ENCODE data around the gene CD164.
"Not testable (repeated sequence)": the region's sequence is repeated elsewhere in the genome, so short reads cannot be mapped to it uniquely, and the experiment has no call there.

CD164 gene

DNA sequence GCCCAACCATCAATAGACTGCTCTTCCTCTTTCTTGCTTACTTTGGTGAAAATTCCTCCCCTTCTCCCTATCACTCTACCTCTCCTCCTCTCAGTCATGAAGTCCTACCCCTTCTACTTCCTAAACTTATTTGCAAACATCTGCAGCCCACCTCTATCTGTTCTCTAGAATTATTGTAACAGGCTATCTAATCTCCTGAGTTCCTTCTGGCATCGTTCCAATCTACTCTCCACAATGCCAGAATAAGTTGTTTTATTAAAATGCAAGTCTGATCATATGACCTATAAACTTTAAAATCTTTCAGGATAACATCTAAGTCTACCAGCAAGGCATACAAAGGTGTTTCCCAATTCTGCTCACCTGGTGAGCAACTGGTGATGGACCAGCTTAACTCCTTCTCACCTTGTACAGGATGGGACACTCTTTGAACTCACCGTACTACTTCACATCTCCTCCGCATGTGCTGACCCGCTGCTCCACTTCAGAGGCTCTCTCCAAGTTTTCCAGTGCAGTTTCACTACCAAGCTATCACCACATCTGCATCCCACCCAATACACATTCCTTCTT is 7.9 kb downstream of the CD164 start:
- DNase-seq = no peak

DNA sequence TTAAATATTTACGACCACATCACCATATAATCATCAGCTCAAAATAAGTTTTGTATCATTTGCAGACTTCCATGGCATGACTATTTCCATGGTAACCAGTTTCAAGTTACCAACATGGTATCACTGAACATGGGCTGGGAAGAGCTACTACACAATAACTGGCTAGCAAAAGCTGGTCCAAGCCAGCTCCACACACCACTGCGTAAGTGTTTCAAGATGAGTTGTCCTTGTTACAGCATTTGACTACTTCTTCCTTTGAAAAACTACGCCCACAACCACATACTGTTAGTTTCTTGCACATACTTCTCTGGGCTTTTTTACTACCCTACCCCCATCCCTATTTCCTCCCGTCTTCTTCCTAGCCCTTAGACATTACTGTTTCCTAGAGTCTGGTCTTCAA is 8.5 kb downstream of the CD164 start:
- DNase-seq = no peak

GRCh38 chr6:109373331-109373730 is 8.9 kb downstream of the CD164 start:
- no peak for DNase-seq

GRCh38 chr6:109372130-109372529 is 10.1 kb downstream of the CD164 start:
- no peak for DNase-seq

- DNase-seq = no peak
Observed at GRCh38 chr6:109370792-109371191, 11.5 kb downstream of the CD164 start.

- DNase-seq = no peak
Observed at GRCh38 chr6:109370336-109370735, 11.9 kb downstream of the CD164 start.

- no peak for DNase-seq
Observed at GRCh38 chr6:109369728-109370127, 12.5 kb downstream of the CD164 start.

DNA sequence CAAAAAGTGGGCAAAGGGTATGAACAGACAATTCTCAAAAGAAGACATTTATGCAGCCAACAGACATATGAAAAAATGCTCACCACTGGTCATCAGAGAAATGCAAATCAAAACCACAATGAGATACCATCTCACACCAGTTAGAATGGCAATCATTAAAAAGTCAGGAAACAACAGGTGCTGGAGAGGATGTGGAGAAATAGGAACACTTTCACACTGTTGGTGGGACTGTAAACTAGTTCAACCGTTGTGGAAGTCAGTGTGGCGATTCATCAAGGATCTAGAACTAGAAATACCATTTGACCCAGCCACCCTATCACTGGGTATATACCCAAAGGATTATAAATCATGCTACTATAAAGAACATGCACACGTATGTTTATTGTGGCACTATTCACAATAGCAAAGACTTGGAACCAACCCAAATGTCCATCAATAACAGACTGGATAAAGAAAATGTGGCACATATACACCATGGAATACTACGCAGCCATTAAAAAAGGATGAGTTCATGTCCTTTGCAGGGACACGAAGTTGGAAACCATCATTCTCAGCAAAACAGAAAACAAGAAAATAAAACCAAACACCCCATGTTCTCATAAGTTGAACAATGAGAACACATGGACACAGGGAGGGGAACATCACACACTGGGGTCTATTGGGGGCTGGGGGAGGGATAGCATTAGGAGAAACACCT is 17.7 kb downstream of the CD164 start:
- not testable (repeated sequence) for DNase-seq

GRCh38 chr6:109363753-109364152 is 18.5 kb downstream of the CD164 start:
- DNase-seq = no peak

GRCh38 chr6:109362102-109362884 is 20.0 kb downstream of the CD164 start:
- no peak for DNase-seq

DNA sequence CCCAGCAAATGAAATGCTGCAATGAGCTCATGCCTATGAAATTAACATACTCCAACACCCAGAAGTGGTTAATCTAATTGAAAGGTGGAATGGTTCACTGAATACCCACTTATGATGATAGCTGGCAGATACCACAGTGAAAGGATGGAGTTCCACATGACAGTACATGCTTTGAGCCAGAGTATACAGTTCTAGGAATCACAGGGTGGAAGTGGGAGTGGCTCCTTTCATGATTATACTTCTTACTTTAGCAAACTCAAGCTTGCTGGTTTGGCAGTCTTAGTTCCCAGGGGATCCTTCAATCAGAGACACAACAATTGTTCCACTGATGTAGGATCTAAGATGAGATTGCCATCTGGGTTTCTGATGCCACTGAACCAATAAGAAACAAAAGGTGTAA is 21.5 kb downstream of the CD164 start:
- no peak for DNase-seq

DNA sequence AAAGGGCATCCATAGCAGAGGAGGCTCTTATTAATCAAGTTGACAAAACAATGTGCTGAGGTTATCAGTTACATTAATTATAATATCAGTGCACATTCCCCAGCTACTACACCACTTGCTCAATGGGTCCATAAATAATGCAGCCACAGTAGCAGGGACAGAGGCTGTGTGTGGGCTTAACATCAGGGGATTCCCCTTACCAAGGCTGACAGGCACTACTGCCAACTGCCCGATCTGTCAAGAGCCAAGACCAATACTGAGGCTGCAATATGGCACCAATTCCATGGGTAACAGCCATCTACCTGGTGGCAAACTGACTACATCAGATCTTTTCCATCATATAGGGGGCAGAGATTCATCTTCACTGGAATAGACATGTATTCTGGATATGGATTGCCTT is 22.0 kb downstream of the CD164 start:
- no peak for DNase-seq

GRCh38 chr6:109359248-109359647 is 23.0 kb downstream of the CD164 start:
- DNase-seq = no peak

DNA sequence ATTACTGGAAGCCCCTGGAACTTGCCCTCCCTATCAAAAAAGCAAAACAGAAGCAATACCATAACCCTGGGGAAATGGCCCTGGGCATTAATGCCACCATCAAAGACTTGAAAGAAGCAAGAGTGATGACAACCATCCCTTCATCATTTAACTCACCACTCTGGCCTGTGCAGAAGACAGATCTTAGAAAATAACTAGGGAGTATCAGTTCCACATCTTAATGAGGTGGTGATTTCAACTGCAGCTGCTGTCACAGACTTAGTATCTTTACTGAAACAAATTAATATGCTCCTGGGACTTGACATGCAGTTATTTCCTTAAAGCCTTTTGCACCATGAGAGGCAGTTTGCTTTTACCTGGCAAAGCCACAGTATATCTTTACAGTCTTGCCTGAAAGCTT is 24.1 kb downstream of the CD164 start:
- no peak for DNase-seq

DNA sequence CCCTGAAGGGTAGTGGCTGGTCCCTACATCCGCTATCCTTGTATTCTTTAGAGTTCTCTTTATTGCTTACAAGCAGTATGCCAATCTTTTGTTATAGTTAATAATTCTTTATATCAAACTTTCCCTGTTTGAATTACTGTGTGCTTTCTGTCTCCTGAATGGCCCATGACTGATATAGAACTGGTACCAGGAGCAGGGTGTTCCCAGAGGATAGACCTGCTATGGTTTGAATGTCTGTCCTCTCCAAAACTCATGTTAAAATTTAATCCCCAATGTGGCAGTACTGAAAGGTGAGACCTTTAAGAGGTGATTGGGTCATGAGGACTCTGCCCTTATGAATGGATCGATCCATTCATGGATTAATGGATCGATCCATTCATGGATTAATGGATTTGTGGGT is 26.0 kb downstream of the CD164 start:
- no peak for DNase-seq

DNA sequence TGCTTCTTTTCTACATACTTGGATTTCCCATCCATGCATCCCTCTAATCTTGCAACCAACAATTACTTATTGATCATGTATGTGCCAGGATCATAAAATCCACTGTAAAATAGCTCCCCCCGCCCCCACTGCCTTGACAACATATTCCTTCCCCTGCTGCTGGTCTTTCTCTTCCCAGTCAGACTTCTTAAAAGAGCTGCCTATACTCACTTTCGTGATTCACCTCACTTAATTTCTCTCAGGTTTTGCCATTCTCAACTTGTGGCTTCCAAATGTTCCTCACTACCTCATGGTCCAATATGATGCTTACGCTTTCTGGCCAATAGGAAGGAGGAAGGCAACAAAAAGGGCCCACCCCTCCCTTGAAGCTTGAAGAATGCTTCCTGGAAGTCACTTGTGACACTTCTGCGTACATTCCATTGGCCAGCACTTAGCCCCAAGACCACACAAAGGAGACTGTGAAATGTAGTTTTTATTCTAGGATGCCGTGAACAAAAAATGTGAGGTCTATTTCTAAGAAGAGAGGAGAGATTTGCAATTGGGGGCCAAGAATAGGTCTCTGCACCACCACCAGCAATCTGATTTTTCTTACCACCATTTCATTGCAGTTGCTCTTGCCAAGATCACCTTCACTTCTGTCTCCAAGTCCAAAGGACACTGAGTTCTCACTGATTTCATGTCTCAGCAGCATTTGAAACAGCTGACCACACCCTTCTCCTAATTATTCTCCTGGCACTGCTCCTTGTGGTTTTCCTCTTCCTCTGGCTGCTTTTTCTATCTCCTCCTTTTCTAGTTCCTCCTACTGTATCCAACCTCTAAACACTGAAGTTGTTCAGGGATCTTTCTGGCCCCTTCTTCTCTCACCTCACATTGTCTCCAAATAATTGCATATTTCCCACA is 30.8 kb downstream of the CD164 start:
- no peak for DNase-seq

- DNase-seq = no peak
Observed at GRCh38 chr6:109349419-109349987, 32.8 kb downstream of the CD164 start.

DNA sequence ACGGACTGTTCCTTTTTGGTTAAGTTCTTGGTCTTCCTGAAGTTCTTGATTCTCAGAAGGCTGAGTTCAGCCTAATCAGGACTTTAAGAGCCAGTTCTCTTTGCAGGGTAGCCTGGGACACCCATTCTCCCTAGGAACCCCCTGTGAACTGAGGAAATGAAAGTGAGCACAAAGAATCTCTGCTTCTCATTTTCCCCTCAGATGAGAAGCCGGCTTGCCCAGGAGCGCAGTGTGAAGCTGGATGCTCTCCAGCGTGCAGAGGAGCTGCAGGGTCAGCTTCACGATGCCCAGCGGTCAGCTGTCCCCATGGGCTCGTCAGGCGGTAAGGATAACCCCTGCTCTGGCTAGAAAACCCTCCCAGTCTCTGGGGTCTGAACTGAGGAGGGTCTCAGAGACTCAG is 34.0 kb downstream of the CD164 start:
- no peak for DNase-seq

- no peak for DNase-seq
Observed at GRCh38 chr6:109347779-109348178, 34.5 kb downstream of the CD164 start.

DNA sequence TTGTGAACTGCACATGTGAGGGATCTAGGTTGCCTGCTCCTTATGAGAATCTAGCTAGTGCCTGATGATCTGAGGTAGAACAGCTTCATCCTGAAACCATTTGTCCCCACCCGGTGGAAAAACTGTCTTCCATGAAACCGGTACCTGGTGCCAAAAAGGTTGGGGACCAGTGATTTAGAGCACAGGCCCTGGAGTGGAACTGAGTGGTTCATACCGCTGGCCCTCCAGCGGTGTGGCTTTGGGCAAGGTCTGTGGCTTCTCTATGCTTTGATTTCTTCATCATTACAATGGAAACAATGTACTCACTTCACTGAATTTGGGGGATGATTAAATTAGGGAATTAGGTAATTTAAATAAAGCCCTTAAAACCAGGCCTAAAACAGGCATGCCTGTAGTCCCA is 36.3 kb downstream of the CD164 start:
- no peak for DNase-seq

DNA sequence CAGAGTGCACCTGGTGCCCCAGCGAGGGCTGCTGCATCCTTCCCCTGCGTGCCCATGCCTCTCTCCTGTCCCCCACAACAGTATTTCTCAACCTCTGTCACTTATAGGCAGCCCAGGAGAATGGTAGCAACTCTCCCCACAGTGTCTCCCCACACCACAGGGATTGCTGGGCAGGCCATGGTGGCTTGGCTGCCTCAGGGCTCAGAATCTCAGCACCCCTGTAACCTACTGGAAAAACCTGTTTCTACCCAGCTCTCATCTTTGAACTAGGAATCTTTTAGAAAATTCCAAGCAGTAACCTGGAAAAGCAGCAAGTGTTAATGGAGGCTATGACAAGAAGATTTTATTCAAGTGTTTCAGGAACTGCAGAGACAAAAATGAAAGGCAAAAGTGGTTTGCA is 38.0 kb downstream of the CD164 start:
- DNase-seq = no peak

DNA sequence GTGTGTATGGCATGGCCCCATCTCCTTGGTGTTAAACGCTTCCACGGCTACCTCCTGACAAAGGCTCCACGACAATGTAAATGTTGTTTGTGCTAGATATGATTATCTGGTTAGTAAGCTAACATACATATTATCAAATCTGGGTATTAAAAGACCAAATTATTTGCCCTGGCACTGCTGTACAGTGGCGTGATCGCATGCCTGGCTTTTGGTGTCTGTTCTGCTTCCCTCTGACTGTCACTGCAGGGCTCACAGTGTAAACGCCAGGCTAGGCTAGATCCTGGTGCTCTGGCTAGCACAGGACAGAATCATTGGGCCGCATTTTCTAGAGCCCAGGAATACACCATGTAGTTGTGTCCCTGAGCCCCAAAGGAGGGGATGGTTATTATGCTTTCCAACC is 38.7 kb downstream of the CD164 start:
- no peak for DNase-seq

DNA sequence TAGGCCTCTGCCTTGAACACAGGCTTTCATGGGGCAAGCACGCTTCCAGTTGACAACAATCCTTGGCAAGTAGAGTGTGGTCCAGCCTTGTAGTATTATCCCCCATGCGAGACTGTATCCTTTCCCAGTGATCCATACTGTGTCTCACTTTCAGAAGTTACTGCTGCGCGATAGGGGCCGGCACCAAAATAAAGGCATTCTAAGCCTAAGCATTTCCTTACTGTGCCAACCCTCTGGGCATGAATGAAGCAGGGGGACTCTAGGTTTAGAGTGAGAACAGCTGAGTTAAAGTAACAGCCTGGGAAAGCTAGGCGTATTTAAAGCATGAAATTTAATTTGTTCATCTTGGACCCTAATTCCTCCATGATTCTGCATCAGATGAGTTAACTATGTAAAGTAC is 39.4 kb downstream of the CD164 start:
- DNase-seq = no peak

All from activated gamma-delta T cell (primary cell).